Panc1 (cell line): ENCODE data around the gene SH3GLB1. TPM values are rescaled to one million over a fixed set of nuclear protein-coding genes. Genes with fewer than 3 reads are reported as not detected.

Experiments
- ATAC-seq: fragments of 200-7000 bp; cut with Tn5 transposase; 2 replicates; pipeline ENCODE4 v1.9.1; 2020; ENCODE audit warnings: mild to moderate bottlenecking, moderate library complexity
- BruUV-seq: library from RNA; stranded (reverse); fragments of 400-500 nt; replicated peaks from 2 replicates; lab custom pipeline; 2021; lab: Mats Ljungman, UMichigan
- CTCF ChIA-PET: fragments of 300-600 bp; sonication (Branson Sonifier 250); formaldehyde crosslinking; loops from one replicate; lab custom pipeline; 2022; ENCODE audit warnings: antibody characterized with exemption; lab: Charles Lee
- POLR2A ChIA-PET: fragments of 300-600 bp; sonication (Branson Sonifier 250); formaldehyde crosslinking; loops from one replicate; lab custom pipeline; 2022; ENCODE audit warnings: antibody characterized with exemption; lab: Charles Lee
- DNase-seq: peaks from one replicate; pipeline ENCODE4 v3.0.0-alpha.2; 2010; ENCODE audit warnings: low read depth, low spot score
- H3K27ac ChIP-seq: 2 replicates; pipeline ENCODE4 v1.5.1; 2011; ENCODE audit warnings: mild to moderate bottlenecking, low read length, inconsistent platforms
- H3K27me3 ChIP-seq: fragments of 200-500 bp; sonication (Bioruptor generic); 2 replicates; pipeline ENCODE4 v1.6.0; 2014; ENCODE audit warnings: low read length, inconsistent platforms; ENCODE audit not compliant: control insufficient read depth, insufficient read depth
- H3K36me3 ChIP-seq: fragments of 200-500 bp; sonication (Bioruptor generic); 2 replicates; pipeline ENCODE4 v1.5.1; 2014; ENCODE audit warnings: inconsistent platforms, mild to moderate bottlenecking, low read length, moderate library complexity; ENCODE audit not compliant: control insufficient read depth, insufficient read depth
- H3K4me1 ChIP-seq: 2 replicates; pipeline ENCODE4 v1.5.1; 2011; ENCODE audit warnings: inconsistent platforms, mild to moderate bottlenecking, low read length, moderate library complexity; ENCODE audit not compliant: control insufficient read depth, insufficient read depth
- H3K4me3 ChIP-seq, 2 experiments: 2 replicates each; pipeline ENCODE4 v1.5.1; 2011 to 2012; ENCODE audit warnings: low read depth in 2 of 2, low read length in 2 of 2, mild to moderate bottlenecking in 2 of 2, inconsistent platforms in 1 of 2, moderate library complexity in 1 of 2
- H3K9me3 ChIP-seq: fragments of 200-500 bp; sonication (Bioruptor generic); 2 replicates; pipeline ENCODE4 v1.5.1; 2014; ENCODE audit warnings: low read depth, mild to moderate bottlenecking, inconsistent platforms, low read length, moderate library complexity; ENCODE audit not compliant: control insufficient read depth, insufficient read depth
- CTCF ChIP-seq: fragments of 450-650 bp; IDR thresholded peaks from 2 replicates; pipeline ENCODE4 v1.5.1; 2017; ENCODE audit warnings: mild to moderate bottlenecking
- POLR2AphosphoS5 ChIP-seq: IDR thresholded peaks from 2 replicates; pipeline ENCODE4 v1.6.1; 2012; ENCODE audit warnings: mild to moderate bottlenecking, low read depth, low read length, moderate library complexity
- SIN3A ChIP-seq: IDR thresholded peaks from 2 replicates; pipeline ENCODE4 v1.6.1; 2012; ENCODE audit warnings: low read depth, mild to moderate bottlenecking, low read length, moderate library complexity, borderline replicate concordance; ENCODE audit not compliant: insufficient read depth
- TCF7L2 ChIP-seq: IDR thresholded peaks from 2 replicates; pipeline ENCODE4 v1.6.1; 2011; ENCODE audit warnings: mild to moderate bottlenecking, low read depth, low read length, inconsistent platforms
- in situ Hi-C: cut with HindIII; loops from 2 replicates; pipeline ENCODE4 v1.10.0; 2016; ENCODE audit warnings: low sequenced_read_pairs, low pct_unique_long_range_greater_than_20kb
- intact Hi-C: fragments of 100-400 bp; cut with micrococcal nuclease; formaldehyde crosslinking; loops from one replicate; pipeline ENCODE4 v1.10.0; 2022; ENCODE audit not compliant: unreplicated experiment
- total RNA-seq: library from RNA; stranded (reverse); gene quantifications from one replicate; pipeline ENCODE4 v1.2.1, GENCODE V29; 2021; ENCODE audit not compliant: unreplicated experiment
- TF ChIP-seq, protein P1 (sequence below), 2 experiments: IDR thresholded peaks; 2 replicates each; pipeline ENCODE4 v1.6.1; 2011 to 2012; ENCODE audit warnings: low read depth in 2 of 2, control low read depth in 1 of 2, low read length in 1 of 2, mild to moderate bottlenecking in 1 of 2, moderate library complexity in 1 of 2; ENCODE audit not compliant: insufficient read depth in 1 of 2

Gene SH3GLB1
- total RNA-seq, 1 experiment from 2014 or later: 94.3 TPM

DNA sequence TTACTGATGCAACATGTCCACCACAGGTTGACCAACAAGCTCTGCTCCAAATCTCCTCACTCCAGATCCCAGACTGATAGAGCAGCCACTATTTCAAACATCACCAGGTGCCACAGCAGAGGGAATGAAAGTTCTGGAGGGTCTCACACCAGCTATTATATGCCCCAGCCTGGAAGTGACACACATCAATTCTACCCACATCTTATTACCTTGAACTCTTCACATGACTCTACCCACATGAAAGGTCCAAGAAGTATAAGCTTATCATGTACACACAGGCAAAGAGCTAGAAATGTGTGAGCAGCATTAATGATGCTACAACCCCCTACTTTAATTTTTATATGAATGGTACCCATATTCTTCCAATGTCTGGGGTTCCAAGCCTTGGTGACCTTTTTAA, 64.2 kb downstream of the SH3GLB1 start:
- POLR2A ChIA-PET: no interaction called here
- Histone ChIP-seq H3K4me1 (no peaks in the 10 kb centered on the region), H3K9me3 (no peaks in the 10 kb centered on the region), H3K27ac (no peak overlapping the region), H3K4me3 (no peak overlapping the region), H3K36me3 (no peaks in the 10 kb centered on the region), H3K27me3 (peaks cover 2% of the 10 kb centered on the region; the same call in 1 of the 2 replicates)
- DNase-seq (no peak), ATAC-seq (no peak)
- intact Hi-C loops (no loop called here), in situ Hi-C loops (no loop called here)
- CTCF ChIA-PET: no interaction called here
- BruUV-seq: no TSS peak
- TF ChIP-seq, protein P1, sequence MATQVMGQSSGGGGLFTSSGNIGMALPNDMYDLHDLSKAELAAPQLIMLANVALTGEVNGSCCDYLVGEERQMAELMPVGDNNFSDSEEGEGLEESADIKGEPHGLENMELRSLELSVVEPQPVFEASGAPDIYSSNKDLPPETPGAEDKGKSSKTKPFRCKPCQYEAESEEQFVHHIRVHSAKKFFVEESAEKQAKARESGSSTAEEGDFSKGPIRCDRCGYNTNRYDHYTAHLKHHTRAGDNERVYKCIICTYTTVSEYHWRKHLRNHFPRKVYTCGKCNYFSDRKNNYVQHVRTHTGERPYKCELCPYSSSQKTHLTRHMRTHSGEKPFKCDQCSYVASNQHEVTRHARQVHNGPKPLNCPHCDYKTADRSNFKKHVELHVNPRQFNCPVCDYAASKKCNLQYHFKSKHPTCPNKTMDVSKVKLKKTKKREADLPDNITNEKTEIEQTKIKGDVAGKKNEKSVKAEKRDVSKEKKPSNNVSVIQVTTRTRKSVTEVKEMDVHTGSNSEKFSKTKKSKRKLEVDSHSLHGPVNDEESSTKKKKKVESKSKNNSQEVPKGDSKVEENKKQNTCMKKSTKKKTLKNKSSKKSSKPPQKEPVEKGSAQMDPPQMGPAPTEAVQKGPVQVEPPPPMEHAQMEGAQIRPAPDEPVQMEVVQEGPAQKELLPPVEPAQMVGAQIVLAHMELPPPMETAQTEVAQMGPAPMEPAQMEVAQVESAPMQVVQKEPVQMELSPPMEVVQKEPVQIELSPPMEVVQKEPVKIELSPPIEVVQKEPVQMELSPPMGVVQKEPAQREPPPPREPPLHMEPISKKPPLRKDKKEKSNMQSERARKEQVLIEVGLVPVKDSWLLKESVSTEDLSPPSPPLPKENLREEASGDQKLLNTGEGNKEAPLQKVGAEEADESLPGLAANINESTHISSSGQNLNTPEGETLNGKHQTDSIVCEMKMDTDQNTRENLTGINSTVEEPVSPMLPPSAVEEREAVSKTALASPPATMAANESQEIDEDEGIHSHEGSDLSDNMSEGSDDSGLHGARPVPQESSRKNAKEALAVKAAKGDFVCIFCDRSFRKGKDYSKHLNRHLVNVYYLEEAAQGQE (IDR thresholded peaks at IDR 0.05; ENCODE audit: insufficient read depth in 1 of 2, low read depth in 2 of 2, low read length in 1 of 2): no peak
- no peak for TF ChIP-seq SIN3A
- no peak for TF ChIP-seq CTCF
- no peak for TF ChIP-seq TCF7L2
- no peak for TF ChIP-seq POLR2AphosphoS5

DNA sequence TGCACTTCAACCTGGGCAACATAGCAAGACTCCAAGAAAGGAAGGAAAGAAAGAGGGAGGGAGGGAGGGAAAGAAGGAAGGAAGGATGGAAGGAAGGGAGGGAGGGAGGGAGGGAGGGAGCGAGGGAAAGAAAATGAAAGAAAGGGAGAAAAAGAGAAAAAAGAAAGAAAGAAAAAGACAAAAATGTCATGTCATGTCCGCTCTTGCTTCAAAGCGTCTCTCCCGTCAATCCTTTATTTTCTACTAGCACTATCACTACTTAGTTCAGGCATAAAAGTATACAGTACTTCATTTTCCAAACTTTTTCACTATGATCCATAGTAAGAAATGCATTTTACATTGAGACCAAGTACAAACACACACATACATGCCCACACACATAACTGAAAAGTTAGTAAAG, 64.7 kb downstream of the SH3GLB1 start:
- ChIA-PET CTCF (no interaction called here), POLR2A (no interaction called here)
- Histone ChIP-seq H3K4me3 (no peak overlapping the region), H3K4me1 (peaks cover 4% of the 10 kb centered on the region; the same call in 1 of the 2 replicates), H3K36me3 (no peaks in the 10 kb centered on the region), H3K27me3 (peaks cover 2% of the 10 kb centered on the region; the same call in 1 of the 2 replicates), H3K27ac (no peak overlapping the region), H3K9me3 (no peaks in the 10 kb centered on the region)
- in situ Hi-C loops: no loop called here
- BruUV-seq: no TSS peak
- no peak for DNase-seq
- intact Hi-C loops: no loop called here
- TF ChIP-seq POLR2AphosphoS5 (no peak), CTCF (no peak), SIN3A (no peak), TCF7L2 (no peak)
- TF ChIP-seq, protein P1 (IDR thresholded peaks at IDR 0.05; ENCODE audit: insufficient read depth in 1 of 2, low read depth in 2 of 2, low read length in 1 of 2): no peak
- no peak for ATAC-seq
